Breast epithelium (tissue), 3 donors: ENCODE results near the gene TMCC1.

Source experiments
- POLR2A ChIP-seq: fragments of 450-650 bp; IDR thresholded peaks from one replicate; pipeline ENCODE4 v1.6.1; 2016; ENCODE audit warnings: antibody characterized with exemption, mild to moderate bottlenecking, moderate library complexity
- POLR2AphosphoS5 ChIP-seq, 3 donors: sonication (generic); formaldehyde crosslinking; IDR thresholded peaks; one replicate each; pipeline ENCODE4 v1.6.1; 2017; ENCODE audit warnings: antibody characterized with exemption in 3 of 3
- TF ChIP-seq, protein P1 (sequence below), 3 donors: fragments of 450-650 bp; IDR thresholded peaks; one replicate each; pipeline ENCODE4 v1.5.1; 2016 to 2017; ENCODE audit warnings: antibody characterized with exemption in 3 of 3, mild to moderate bottlenecking in 3 of 3, moderate library complexity in 3 of 3

DNA sequence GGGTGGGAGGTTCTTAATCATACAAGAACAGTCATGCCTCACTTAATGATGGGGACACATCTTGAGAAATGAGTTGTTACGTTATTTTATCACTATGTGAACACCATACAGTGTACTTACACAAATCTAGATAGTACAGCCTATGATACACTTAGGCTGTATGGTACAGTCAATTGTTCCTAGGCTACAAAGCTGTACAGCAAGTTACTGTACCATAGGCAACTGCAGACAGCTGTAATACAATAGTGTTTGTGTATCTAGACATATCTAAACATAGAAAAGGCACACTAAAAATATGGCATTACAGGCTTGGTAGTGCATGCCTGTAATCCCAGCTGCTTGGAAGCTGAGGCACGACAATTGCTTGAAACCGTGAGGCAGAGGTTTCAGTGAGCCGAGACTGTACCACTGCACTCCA lies 231.3 kb downstream of the TMCC1 start:
- TF ChIP-seq, protein P1, sequence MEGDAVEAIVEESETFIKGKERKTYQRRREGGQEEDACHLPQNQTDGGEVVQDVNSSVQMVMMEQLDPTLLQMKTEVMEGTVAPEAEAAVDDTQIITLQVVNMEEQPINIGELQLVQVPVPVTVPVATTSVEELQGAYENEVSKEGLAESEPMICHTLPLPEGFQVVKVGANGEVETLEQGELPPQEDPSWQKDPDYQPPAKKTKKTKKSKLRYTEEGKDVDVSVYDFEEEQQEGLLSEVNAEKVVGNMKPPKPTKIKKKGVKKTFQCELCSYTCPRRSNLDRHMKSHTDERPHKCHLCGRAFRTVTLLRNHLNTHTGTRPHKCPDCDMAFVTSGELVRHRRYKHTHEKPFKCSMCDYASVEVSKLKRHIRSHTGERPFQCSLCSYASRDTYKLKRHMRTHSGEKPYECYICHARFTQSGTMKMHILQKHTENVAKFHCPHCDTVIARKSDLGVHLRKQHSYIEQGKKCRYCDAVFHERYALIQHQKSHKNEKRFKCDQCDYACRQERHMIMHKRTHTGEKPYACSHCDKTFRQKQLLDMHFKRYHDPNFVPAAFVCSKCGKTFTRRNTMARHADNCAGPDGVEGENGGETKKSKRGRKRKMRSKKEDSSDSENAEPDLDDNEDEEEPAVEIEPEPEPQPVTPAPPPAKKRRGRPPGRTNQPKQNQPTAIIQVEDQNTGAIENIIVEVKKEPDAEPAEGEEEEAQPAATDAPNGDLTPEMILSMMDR (IDR thresholded peaks at IDR 0.05): no peak
- TF ChIP-seq POLR2A (no peak), POLR2AphosphoS5 (IDR thresholded peaks at IDR 0.05) (no peak)
